Bone marrow (tissue), 2 donors: ENCODE results near the gene PIAS1.
A peak's percentile ranks its signal among the peaks of the same experiment; 100 is the strongest.
"Not testable (repeated sequence)": the region's sequence is repeated elsewhere in the genome, so short reads cannot be mapped to it uniquely, and the experiment has no call there.

Source experiments
- DNase-seq, 2 donors: peaks; one replicate each; lab custom pipeline; 2025; lab: John Stamatoyannopoulos, UW

Gene PIAS1

GRCh38 chr15:68114840-68115239 lies 60.7 kb downstream of the PIAS1 start:
- no peak for DNase-seq

- no peak for DNase-seq
Measured at GRCh38 chr15:68124700-68125099, 70.6 kb downstream of the PIAS1 start.

GRCh38 chr15:68126396-68126795 lies 72.3 kb downstream of the PIAS1 start:
- no peak for DNase-seq

DNA sequence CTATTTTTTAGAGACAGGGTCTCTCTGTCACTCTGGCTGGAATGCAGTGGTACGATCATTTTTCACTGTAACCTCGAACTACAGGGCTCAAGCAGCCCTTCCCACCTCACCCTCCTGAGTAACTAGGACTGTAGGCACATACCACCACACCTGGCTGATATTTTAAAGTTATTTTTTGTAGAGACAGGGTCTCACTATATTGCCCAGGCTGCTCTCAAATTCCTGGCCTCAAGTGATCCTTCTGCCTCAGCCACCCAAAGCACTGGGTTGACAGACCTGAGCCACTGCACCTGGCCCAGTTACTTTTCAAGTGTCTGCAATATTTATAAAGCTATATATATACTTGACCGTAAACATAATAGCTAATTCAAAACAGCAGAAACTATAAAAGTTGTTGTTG lies 75.0 kb downstream of the PIAS1 start:
- DNase-seq: no peak

- no peak for DNase-seq
Measured at GRCh38 chr15:68130851-68131250, 76.7 kb downstream of the PIAS1 start.

DNA sequence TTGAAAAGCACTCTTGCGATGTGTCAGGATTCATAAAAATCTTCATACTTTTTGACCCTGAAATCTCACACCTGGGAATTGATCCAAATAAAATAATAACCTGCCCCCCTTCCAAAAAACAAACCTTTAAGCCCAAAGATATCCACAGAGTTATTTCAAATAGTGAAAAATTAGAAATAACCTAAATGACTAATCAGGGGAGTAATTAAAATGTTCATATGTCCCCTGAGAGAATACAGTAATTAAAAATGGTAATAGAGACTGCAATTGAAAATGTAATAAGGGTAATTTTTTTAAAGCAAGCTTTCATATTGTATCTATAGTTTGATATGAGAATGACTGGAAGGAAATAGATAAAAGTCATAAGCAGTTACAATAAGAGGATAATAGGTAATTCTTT lies 83.0 kb downstream of the PIAS1 start:
- DNase-seq: no peak

DNA sequence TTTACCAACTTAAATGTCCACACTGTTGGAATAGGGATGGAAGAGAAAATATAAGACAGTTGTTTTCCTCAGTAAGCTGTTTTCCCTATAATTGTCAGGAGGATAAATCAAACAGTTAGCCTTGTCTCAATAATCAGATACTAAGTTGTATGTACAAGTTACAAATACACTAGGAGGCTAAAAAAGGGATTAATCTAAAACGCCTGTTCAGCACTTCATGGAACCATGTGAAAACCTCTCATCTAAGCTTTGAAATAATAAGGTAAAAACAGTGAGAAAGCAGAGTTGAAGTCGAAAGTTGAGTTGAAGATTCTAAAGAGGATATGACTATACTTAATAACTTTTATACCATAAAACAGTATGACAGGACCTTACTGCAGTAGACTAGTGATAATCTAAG lies 89.0 kb downstream of the PIAS1 start:
- DNase-seq: no peak

DNA sequence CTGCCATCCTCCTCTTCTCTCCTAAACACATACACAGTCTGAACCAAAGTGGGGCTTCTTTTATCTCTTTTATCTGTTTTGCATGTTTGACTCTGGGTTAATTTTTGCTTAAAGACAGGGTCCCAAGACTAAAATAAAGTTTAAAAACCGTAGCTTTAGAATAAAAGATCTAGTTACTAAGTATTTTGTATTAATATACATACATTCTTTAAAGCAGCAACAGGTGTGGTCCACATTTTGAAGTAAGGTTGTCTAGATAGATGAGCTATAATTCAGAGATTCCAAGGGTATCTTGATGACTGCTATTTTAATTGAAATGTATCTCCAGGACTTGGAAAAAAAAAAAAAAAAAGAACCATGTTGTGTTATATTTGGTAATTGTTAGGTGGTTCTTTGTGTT lies 89.7 kb downstream of the PIAS1 start:
- DNase-seq: no peak

DNA sequence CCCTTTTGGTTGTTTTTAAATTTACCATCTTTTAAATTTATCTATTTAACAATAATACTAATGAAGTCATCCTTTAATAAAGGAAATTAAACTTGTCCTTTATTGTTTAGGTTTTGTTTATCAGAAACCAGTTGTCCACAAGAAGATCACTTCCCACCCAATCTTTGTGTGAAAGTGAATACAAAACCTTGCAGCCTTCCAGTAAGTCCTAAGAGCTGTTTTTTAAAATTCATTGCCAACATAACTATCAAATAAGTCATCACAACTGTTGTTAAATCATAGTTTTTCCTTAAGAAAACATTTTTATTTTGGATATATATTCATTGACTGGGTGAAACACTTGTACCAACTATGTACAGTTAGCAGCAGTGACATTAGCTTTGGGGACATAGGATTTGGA lies 91.6 kb downstream of the PIAS1 start:
- DNase-seq: no peak

GRCh38 chr15:68148039-68148438 lies 93.9 kb downstream of the PIAS1 start:
- DNase-seq: no peak

DNA sequence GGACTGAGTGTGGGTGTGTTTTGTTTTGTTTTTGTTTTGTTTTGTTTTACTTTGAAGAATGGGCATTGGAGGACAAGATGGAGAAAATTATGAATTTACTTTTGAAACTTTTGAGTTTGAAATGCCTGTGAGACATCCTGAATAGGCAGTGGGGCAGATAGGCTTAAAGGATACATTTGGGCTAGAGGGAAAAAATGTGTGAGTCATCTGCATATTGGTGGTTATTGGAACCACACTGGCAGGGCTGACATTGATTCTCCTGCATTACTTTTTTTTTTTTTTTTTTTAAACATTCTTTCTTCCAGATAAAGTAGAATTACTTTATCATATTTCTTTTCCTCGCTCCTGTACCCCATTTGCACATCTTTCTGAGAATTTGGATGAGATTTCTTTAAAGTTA lies 94.9 kb downstream of the PIAS1 start:
- DNase-seq: no peak

DNA sequence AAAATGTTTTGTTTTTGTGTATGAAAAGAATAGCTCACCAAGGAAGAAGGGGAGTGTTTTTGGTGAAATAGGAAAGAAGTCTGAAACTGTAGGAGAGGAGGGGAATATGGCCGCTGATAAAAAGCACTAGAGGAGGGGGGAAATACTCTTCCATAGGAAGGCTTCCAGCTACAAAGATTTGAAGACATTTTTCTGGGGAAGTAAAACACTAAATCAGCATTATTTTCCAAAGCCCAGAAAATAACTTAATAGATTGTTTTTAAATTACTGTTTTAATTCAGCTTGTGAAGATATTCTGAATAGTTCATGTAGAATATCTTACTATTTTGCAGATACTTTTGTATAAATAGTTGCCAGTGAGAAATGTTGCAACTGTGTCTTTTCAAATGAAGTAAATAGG lies 96.1 kb downstream of the PIAS1 start:
- no peak for DNase-seq

DNA sequence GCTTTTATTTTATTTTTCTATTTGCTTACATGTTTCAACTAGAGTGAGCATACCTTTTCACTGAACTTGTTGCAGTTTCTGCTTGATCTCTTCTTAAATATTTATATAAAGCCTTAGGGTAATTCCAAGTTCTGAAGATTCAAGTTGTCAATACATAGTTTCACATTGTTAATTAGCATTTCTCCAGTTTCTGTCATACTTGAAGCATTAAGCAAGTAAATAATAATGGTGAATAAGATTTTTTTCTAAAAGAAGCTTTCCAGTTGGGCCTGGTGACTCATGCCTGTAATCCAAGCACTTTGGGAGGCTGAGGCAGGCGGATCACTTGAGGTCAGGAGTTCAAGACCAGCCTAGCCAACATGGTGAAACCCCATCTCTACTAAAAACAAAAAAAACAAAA lies 97.2 kb downstream of the PIAS1 start:
- DNase-seq: no peak

- DNase-seq: no peak
Measured at GRCh38 chr15:68152342-68152741, 98.2 kb downstream of the PIAS1 start.

DNA sequence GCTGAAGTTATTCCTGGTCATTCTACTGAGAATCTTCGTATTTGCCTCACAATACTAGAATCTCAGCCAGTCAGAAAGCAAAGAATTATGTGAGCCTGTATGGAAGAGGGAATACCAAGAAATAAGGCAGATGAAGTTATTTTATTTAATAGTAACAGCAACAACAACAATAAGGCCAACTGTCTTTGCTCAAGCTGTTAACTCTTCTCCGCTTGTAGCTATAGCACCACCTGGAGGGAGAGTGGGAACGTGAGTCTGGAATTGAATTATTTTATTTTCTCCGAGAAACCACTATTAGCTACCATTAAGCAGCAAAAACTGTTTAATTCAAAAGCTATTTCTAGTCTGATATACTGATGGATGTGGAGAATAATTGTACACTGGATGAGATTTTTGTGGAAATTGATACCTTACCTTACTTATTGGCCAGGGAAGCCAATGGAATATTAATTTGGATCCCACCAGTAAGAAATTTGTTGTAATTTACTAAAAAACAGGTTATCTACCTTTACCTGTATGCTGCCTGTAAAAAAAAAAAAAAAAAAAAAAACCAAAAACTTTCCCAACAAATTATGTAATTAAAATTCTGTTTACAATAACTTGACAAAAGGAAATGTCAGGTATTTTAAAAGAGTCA lies 100.9 kb downstream of the PIAS1 start:
- peak in 1 of 2 donors; percentile 50 for DNase-seq

DNA sequence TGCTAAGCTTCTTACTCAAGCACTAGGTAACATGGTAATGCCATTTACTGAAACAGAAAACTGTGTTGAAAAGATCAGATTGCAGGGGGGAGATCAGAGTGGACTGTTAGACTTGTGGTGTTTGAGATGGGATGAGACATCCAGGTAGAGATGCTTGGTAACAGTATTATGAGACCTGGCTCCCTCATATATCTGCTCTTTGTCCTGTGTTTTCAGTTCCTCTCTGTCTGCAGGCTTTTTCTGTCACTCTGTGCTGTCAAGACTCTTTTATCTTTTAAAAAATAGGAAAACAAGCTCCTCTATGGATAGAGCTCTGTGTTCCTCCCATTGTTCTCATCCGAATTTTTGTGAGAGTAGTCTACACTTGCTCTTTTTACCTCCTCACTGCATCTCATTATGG lies 103.0 kb downstream of the PIAS1 start:
- no peak for DNase-seq

GRCh38 chr15:68158046-68158628 lies 104.0 kb downstream of the PIAS1 start:
- DNase-seq: no peak

- DNase-seq: no peak
Measured at GRCh38 chr15:68163191-68163590, 109.1 kb downstream of the PIAS1 start.

DNA sequence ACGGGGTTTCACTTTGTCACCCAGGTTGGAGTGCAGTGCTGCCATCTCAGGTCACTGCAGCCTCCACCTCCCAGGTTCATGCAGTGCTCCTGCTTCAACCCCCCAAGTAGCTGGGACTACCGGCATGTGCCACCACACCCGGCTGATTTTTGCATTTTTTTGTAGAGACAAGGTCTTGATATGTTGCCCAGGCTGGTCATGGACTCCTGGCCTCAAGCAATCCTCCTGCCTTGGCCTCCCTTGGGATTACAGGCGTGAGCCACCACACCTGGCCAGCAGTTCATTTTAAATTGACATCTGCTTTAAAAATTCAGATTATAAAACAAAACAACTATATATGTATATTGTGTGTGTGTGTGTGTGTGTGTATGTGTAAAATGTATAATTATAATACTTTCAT lies 112.7 kb downstream of the PIAS1 start:
- DNase-seq: no peak

DNA sequence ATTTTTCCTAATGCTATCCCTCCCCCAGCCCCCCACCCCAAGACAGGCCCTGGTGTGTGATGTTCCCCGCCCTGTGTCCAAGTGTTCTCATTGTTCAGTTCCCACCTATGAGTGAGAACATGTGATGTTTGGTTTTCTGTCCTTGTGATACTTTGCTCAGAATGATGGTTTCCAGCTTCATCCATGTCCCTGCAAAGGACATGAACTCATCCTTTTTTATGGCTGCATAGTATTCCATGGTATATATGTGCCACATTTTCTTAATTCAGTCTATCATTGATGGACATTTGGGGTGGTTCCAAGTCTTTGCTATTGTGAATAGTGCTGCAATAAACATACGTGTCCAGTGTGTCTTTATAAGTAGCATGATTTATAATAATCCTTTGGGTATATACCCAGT lies 117.9 kb downstream of the PIAS1 start:
- not testable (repeated sequence) for DNase-seq

DNA sequence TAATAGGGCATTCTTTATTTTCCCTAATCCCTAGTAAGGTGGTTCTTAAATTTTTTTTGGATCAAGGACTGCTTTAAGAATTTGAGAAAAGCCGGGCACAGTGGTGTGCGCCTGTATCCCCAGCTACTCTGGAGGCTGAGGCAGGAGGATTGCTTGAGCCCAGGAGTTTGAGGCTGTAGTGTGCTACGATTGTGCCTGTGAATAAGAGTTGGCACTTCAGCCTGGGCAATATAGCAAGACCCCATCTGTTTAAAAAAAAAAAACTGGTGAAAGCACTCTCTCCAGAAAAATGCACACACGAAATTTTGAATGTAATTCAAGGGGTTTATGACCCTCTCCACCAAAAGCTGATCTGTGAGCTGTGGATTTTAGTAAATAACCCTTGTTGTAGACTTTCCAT lies 119.0 kb downstream of the PIAS1 start:
- no peak for DNase-seq

DNA sequence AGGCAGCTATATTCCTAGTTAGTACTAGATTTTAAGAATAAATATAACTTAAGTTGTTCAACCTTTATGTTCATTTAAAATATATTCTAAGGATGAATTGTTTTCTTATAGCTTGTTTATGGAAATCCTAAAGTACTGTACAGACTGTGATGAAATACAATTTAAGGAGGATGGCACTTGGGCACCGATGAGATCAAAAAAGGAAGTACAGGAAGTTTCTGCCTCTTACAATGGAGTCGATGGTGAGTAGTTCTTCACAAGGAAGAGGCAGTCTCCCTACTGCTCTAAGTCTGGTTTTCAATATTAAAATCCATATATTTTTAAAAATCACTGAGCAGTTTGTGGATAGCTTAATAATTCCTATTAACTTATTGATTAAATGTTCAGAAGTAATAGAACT lies 121.4 kb downstream of the PIAS1 start:
- DNase-seq: peak in 1 of 2 donors; percentile 42

DNA sequence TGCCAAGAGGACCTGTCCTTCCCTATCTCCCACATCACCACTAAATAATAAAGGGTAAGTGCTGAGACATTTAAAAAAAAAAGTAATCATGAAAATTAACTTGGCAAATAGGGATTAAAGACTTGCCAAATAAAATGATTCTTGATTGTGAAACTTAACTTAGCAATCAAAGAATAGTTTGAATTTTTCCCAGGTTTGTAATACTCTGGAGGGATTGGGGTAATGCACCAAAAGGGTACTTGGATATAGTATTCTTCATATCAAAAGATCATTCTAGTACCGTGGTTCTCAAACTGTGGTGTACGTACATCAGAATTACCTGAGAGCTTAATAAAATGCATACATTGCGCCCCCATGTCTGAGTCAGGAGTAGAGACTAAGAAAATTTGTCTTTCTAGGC lies 122.5 kb downstream of the PIAS1 start:
- no peak for DNase-seq

GRCh38 chr15:68177742-68178141 lies 123.6 kb downstream of the PIAS1 start:
- no peak for DNase-seq
